Astrocyte of the hippocampus (primary cell): ENCODE results near the gene CFL1.
"Not testable (repeated sequence)": the region's sequence is repeated elsewhere in the genome, so short reads cannot be mapped to it uniquely, and the experiment has no call there.

Experiments used
- DNase-seq: peaks from one replicate; pipeline ENCODE4 v3.0.0; 2011; ENCODE audit warnings: low read depth, low spot score

CFL1 gene

DNA sequence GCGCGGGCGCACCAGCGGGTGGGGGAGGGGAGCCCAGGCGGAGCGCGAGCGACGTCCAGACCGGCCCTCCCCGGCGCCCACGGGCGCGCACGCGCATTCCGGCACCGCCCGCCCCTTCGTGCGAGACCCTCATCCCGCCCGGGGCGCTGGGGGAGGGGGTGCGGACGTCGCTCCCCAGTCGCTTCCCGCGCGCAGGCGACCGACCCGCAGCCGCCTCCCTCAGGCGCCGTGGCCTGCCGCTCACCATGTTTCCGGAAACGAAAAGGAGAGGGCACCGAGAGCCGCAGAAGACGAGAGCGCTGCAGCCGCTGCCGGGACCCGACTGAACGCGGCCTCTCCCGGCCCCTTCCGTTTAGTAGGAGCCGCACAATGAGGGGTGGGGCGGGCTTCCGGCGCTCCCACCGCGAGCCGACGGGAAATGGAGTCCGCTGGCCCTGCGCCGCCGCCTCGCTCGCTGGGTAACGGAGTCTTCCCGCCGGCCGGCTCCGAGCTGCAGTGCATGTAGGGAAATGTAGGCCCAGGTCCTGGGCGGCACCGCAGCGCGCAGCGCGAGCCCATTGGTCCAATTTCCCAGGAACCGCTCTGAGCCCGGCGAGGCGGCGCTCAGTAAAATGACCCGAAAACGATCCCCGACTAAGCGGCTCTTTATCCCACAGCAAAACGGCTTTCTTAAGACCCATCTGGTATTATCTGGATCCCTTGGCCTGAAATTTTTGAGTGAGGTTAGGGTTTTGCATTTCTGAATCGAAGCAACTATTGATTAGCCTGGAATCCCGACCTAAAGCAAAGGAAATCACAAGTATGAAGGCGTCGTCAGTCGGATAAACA, at the start of gene CFL1:
Gene CFL1, minus strand, starts transcription at position 328 of the 828 bp plus-strand sequence. Its CDS starts 81 bp downstream, at position 247.
- peak; percentile 100 for DNase-seq

DNA sequence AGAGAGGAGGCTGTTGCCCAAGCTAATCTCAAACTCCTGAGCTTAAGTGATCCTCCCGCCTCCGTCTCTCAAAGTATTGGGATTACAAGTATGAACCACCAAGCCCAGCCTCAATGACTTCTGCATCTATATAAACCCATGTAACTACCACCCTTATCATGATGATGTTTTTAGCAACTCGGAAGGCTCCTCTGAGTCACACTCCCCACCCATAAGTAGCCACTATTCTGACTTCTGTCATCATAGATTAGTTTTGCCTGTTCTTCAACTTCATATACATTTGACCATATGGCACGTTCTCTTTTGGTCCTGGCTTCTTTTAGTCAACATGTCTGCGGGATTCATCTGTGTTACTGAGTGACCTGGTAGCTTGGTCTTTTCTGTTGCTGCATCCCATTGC, 48.6 kb upstream of the CFL1 start:
- DNase-seq = no peak

DNA sequence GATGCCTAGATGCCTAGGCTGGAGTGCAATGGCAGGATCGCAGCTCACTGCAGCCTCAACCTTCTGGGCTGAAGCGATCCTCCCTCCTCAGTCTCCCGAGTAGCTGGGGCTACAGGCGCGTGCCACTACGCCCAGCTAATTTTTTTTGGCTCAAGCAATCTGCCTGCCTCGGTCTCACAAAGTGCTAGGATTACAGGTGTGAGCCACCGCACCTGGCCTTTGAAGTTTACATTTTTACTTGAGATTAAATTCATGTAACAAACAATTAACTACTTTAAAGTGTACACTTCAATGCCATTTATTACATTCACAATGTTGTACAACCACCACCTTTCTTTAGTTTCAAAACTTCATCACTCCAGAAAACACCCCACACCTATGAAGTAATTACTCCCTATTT, 45.7 kb upstream of the CFL1 start:
- DNase-seq = no peak

DNA sequence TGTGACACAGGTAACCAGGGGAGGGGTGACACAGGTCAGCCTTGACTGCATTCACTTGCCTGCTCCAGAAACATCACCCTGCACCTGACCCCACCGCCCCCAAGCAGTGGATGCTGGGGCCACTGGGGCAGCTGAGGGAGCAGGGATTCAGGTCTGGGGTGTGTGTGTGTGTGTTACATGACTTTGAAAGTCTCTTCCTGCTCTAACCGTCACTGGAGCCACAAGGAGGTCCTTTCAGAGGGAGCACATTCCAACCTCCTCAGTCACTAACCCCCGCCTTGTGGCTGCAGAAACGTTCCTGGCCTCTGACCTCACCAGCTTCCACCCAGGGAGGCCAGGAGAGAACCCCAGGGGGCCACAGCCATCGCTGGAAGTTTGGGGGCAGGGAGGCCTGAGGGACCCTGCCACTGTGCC, 45.1 kb upstream of the CFL1 start:
- peak; percentile 93 for DNase-seq

DNA sequence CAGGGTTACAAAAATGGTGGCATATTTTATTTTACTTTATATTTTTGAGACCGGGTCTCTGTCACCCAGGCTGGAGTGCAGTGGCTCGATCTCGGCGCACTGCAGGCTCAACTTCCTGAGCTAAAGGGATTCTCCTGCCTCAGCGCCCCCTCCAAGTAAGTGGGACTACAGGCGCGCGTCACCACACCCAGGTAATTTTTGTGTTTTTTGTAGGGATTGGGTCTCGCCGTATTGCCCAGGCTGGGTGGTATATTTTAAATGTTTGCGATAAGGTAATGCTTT, 42.9 kb upstream of the CFL1 start:
- DNase-seq = no peak

DNA sequence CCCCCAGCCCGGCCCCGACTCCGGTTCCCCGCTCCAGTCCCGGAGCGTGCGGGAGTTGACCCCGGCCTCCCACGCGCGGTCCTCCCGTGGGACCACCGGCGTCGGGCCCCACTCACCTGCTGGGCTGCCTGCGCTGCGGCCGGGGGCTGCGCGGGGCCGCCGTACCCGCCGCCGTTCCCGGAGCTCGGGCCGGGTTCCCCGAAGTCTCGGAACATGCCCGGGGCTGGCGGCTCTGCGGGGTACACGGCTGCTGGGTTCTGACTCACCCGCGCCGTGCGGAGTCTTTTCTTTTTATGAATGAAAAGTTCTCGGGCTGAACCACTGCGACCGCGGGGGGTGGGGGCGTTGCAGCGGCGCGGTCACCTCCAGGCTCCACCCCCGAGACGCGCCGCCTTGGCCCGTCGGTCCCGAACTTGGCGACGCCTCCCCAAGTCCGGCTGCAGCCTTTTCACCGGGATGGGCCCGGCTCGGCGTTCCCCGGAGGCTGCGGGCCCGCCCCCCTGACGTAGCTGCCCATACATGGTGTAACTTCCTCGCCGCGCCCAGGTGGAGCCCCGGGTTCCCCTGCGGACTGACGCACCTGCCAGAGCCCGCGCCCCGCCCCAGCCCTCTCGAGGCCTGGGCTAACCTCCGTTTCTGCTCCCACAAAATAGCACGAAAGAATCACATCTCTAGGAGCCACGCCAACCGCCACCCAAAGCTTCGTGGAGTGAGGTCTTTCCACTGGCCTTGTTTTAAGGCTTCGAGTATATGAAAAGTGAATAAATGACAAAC, 42.3 kb upstream of the CFL1 start, which contains the start of gene FOSL1:
Gene FOSL1, minus strand, starts transcription at position 264 of the 774 bp plus-strand sequence. Its CDS starts 49 bp downstream, at position 215.
- peak; percentile 98 for DNase-seq

DNA sequence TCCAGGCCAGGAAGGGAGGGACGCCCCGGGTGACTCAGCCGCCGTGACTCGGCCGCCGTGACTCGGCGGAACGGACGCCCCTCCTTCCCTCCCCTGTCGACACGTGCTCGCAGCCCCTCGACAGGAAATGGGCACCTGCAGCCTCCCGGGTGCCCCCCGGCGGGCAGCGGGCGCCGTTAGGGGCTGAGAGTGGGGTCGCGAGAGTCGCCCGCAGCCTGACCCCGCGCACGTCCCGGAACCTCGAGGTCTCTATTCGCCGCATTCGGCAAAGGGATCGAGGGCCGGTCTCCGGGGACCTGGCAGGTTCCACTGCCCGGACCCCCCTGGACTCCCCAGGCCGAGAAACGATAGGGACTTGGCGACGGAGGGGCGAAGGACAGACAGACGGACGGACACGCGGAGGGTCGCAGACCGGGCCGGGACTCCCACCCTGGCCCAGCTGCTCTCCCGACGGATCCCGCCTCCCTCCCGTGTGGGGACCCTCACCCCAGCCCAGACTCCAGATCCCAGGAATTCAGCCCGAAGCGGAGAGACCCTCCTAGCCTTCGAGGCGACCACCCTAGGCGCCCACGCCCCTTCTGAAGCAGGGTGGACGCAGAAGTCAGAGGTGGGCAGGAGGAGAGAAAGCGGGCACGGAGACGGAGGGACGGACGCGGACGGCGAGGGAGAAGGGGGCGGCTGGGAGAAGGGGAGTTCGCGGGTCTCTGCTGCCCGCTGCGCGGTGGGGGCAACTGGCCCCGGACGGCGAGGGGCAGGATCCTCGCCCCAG, 41.6 kb upstream of the CFL1 start:
- DNase-seq = peak; percentile 92

DNA sequence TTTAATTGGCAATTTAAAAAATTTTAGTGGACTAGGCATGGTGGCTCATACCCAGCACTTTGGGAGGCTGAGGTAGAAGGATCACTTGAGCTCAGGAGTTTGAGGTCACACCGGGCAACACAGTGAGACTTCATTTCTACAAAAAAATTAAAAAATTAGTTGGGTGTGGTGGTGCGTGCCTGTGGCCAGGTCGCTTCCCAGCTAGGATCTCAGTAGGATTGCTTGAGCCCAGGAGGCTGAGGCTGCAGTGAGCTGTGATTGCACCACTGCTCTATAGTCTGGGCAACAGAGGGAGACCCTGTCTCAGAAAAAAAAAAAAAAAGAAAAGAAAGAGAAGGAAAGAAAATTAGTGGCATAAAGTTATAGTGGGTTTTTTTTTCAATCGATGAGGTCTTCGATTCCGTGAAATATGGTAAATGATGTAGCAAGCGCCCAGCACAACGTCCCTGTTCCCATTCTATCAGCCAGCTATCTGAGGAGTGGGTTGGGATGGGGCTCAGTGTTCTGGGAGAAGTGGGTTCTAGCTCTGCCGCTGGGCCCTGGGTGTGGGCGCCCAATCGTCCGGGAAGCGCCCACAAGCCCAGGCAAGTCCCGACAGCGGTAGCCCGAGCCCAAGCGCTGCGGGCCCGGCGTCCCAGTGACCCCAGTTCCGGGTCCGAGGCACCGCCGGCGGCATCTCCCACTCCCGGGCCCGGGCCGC, 40.8 kb upstream of the CFL1 start:
- DNase-seq = peak; percentile 32

DNA sequence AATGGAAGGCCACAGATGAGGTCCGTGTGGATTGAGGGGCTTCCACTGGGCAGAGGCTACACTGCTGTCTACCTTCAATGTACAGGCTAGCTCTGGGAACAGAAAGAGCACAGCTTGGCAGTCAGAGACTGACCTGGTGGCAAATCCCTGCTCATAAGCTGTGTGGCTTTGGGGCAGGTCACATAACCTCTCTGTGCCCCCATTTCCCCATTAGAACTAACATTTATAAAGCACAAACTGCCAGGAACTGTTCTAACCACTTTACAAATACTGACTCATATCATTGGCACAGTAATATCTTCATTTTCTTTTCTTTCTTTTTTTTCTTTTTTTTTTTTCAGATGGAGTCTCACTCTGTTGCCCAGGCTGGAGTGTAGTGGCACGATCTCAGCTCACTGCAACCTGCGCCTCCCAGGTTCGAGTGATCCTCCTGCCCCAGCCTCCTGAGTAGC, 39.1 kb upstream of the CFL1 start:
- peak; percentile 25 for DNase-seq

DNA sequence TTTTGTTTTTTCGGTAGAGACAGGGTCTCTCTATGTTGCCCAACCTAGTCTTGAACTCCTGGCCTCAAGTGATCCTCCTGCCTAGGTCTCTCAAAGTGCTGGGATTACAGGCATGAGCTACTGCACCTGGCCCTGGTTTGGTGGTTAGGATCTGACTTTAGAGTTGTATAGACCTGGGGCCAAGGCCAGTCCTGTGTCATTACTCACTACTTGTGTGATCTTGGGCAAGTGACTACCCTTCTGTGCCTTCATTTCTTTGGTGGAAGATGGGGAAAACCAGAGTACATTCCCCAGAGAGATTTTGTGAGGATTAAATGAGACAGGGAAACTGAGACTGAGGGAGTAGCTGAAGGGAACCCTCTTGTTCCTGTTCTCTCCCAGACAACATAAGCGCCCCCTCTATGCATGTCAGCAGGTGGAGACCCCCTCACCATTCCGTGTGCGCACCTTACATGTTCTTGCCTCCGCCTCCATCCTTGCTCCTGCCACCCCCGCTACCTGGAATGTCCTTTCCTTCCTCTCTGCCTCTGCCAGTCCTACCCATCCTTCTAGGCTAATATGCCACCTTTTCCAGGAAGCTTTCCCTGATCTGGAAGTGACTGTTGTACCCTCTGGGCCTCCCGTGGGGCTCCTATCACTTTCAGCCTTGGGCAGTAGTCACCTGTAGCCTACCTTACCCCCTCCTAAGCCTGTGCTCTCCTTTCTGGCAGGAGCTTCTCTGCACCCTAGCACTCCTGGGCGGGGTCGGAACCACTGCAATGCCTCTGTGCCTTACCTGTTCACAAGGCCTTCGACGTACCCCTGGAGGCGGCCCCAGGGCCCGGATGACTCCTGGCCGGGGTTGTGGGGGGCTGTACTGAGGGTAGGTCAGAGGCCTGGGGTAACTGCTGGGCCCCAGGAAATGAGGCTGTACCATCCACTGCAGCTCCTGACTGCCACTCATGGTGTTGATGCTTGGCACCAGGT, 38.3 kb upstream of the CFL1 start:
- no peak for DNase-seq

DNA sequence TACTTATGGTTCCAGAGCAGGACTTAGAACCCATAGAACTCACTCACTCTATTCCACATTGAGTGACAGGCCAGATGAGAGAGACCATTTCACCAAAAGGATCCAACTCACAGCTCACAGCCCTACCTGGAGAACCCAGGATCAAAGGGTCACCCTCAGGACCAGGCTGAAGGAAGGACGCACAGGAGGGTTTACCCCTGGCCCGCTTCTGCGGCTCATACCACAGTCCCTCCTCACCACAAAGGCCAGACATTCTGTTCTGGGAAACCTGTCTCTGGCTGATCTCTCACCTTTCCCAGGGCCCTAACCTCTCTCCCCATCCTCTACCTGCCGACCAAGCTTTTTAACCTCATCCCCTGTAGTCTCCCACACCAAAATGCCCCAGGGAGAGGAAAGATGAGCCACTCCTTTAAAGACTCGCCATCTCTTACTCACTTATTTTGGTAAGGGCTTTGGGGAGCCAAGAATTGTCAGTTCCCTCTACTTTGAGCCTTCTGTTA, 37.6 kb upstream of the CFL1 start:
- no peak for DNase-seq

DNA sequence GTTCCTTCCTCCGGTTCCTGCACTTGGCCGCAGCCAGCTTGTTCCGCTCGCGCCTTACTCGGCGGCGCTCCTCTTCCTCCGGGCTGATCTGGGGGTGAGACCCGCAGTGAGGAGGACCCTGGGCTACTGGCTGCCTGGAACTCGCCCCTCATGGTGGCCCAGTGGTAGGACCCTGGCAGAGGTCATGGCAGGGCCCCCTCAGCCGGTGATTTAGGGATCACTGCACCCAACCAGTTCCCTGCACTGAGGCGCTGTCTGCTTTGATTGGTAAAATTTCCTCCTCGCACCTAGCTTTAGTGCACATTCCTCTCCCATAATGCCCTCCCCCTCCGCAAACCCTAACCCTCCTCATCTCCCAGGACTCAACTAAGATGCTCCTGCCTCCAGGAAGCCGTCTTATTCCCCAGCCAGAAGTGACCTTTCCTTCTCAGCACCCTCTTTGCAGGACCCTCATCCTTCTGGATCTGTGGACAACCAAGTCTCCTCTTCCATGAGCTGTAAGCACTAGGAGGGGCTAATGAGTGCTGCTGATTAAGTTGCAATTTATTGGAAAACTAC, 36.1 kb upstream of the CFL1 start:
- DNase-seq = no peak

DNA sequence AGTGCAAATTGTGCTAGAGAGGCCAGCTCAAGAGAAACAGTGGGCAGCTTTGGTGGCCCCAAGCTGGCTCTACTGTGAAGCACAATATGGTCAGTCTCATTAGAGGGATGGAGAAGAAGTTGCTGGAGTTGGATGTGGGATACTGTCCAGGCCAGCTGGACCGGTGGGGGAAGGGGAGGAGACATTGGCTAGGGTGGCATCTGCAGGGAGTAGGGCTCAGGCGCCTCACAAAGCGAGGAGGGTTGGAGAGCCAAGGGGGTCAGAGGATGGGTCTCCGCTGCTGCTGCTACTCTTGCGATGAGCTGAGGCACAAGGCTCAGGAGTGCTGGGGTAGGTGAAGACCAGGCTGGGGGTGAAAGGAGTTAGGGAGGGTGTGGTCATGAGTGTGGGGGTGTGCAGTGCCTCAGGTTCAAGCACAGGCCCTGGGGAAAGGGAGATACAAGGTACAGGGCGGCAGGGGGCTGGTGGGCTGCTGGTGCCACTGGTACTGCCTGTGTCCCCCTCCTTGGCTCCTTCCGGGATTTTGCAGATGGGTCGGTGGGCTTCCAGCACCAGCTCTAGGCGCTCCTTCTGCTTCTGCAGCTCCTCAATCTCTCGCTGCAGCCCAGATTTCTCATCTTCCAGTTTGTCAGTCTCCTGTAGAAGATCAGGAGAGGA, 34.8 kb upstream of the CFL1 start:
- no peak for DNase-seq

DNA sequence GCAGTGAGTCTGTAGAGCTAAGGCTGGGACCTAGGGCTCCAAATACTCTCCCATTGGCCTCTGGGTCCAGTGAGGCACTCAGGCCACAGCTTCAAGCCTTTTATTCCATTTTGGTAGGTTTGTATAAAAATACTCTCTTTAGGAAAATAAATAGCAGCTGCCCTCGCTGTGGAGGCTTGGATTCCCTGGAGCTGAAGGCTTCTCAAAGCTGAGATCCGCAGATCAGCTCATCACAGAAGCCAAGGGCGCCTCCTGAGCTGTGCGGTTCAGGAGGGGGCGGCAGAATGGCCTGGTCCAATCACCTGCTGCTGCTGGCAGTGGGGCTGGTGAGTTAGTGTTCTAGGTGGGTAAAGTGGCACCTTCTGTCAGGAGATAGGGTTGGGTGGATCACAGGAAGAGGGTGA, 34.2 kb upstream of the CFL1 start:
- DNase-seq = not testable (repeated sequence)

DNA sequence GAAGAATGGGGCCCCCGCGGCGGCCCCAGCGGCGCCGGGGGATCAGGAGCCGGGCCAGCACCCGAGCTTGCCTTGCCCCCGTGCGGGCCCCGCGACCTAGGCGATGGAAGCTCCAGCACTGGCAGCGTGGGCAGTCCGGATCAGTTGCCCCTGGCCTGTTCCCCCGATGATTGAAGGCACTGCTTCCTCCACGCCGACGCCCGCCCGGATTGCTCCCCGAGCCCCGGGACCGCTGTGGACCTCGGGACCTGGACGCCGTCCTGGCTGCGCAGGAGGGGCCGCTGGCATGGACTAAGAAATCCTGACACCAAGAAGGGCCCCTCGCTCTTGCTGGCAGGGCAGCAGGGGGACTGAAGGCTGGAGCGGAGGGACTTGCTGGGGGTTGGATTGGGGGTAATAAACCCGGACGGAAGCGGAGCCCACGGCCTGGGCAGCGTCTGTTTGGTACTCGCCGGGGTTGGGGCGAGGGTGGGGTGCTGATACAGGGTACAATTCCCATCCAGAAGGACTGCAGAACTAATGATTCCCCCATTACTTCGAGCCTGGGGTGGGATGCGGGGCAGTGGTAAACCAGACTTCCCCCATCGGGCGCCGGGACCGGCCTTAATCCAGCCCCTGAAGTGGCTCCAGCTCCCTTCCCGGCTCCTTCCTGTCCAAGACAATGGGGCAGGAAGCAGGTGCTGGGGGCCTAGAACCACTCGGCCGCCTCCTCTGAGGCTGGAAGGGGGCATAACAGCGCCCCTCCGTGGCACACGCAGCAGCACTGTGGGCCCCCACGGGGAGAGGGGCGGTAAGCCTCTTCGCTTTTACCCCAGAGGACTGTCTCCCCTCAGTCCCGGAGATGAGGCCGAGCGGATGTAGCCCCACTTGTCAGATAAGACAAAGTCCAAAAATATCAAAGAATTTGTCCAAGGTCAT, 33.5 kb upstream of the CFL1 start:
- DNase-seq = peak; percentile 57

DNA sequence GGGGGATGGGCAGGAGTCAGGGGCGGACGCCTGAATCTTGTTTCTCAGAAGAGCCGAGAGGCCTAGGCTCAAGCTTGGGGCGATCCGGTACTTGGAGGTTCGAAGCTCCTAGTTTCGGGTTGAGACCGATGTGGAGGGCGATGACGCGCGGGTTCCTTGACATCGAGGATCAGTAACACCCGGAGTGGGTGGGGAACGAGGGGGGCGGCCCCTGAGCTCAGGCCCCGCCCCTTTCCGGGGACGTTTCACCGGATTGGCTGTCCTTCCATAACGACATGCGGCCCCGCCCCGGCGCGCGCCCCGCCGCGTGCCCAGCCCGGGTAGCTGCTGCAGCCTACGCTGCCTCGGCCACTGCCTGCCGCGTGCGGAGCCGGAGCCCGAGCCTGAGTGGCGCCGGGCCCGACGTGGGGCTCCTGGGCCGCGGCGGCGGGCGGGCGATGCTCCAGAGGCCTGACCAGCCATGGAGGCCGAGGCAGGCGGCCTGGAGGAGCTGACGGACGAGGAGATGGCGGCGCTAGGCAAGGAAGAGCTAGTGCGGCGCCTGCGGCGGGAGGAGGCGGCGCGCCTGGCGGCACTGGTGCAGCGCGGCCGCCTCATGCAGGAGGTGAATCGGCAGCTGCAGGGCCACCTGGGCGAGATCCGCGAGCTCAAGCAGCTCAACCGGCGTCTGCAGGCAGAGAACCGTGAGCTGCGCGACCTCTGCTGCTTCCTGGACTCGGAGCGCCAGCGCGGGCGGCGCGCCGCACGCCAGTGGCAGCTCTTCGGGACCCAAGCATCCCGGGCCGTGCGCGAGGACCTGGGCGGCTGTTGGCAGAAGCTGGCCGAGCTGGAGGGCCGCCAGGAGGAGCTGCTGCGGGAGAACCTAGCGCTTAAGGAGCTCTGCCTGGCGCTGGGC, 32.6 kb upstream of the CFL1 start, which contains the start of gene CCDC85B:
Gene CCDC85B, plus strand, starts transcription at position 350 of the 895 bp plus-strand sequence. Its CDS starts 111 bp downstream, at position 461.
- peak; percentile 99 for DNase-seq
